RWPE1 (cell line): Measurements from ENCODE around the gene STPG1.

Experiments
- CTCF ChIA-PET: fragments of 350-600 bp; sonication (Branson Sonifier 250); formaldehyde crosslinking; extraction: SDS; loops from one replicate; lab custom pipeline; 2021; lab: Yijun Ruan, JAX
- POLR2A ChIA-PET: fragments of 400-600 bp; formaldehyde crosslinking; extraction: SDS; loops from one replicate; lab custom pipeline; 2020; ENCODE audit warnings: antibody characterized with exemption; ENCODE audit not compliant: low non-redundant PET; lab: Yijun Ruan, JAX
- DNase-seq: peaks from one replicate; pipeline ENCODE4 v3.0.0; 2012; ENCODE audit warnings: low spot score
- H3K27ac ChIP-seq: fragments of 450-650 bp; 2 replicates; pipeline ENCODE4 v1.5.1; 2017
- CTCF ChIP-seq: fragments of 450-650 bp; conservative IDR thresholded peaks from 2 replicates; pipeline ENCODE4 v1.5.1; 2017; ENCODE audit warnings: low read depth, mild to moderate bottlenecking

The STPG1 gene

GRCh38 chr1:24392604-24392946, 21.0 kb downstream of the STPG1 start:
- CTCF ChIA-PET, result interaction anchor here (0.6 to 4.7 kb wide), 14 partner anchors 17 to 328 kb away, joined by 3 to 150 read pairs (median 4); partner anchors contain the start of gene MYOM3
- POLR2A ChIA-PET, result interaction anchor here (0.7 kb wide), 1 partner anchor 1136 kb away, joined by 3 read pairs; no protein-coding TSS in a partner anchor
- H3K27ac ChIP-seq, result peak overlapping the region; percentile 89
- no peak for DNase-seq
- TF ChIP-seq CTCF, result peak; percentile 40

- CTCF ChIA-PET, result interaction anchor here (0.5 to 4.7 kb wide), 41 partner anchors 10 to 1338 kb away, joined by 3 to 150 read pairs (median 5); partner anchors contain the start of genes MYOM3 and STPG1
- POLR2A ChIA-PET, result interaction anchor here (0.7 to 1.2 kb wide), 2 partner anchors 193 to 1137 kb away, joined by 3 read pairs; no protein-coding TSS in a partner anchor
- no peak for DNase-seq
- H3K27ac ChIP-seq, result peak overlapping the region; percentile 89
- peak; percentile 80 for TF ChIP-seq CTCF
These were observed 21.5 kb downstream of the STPG1 start for GRCh38 chr1:24391882-24392603.

- TF ChIP-seq CTCF, result peak; percentile 98
- peak; percentile 78 for DNase-seq
- H3K27ac ChIP-seq, result peak overlapping the region; percentile 89
- CTCF ChIA-PET, result interaction anchor here (0.5 to 4.7 kb wide), 57 partner anchors 9 to 1337 kb away, joined by 3 to 150 read pairs (median 4); partner anchors contain the start of genes GRHL3, MYOM3 and STPG1
- POLR2A ChIA-PET, result interaction anchor here (0.7 to 1.2 kb wide), 2 partner anchors 17 to 192 kb away, joined by 3 read pairs; no protein-coding TSS in a partner anchor
These were observed 22.4 kb downstream of the STPG1 start for GRCh38 chr1:24390924-24391782.

DNA sequence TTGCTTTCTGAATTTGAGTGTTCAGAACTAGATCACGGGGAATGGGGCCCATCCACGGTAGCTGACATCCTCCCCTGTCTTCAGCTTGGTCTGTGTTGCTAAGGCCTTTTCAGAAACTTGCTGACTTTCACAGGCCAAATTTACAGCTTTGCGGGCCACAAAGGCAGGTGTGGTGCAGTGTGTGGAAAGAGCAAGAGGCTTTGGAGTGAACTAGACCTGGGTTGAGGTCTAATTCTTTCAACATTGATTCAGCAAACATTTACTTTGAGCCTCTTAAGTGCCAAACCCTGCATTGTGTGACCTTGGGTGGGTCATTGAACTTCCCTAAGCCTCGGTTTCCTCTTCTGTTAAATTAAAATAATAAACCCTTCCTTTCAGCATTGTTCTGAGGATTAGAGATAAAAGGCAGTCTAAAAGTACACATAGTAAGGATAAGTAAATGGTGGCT, 24.3 kb downstream of the STPG1 start:
- no peak for DNase-seq
- no peak for TF ChIP-seq CTCF
- CTCF ChIA-PET, result interaction anchor here (1.0 kb wide), 1 partner anchor 187 kb away, joined by 3 read pairs; no protein-coding TSS in a partner anchor
- POLR2A ChIA-PET, result no interaction called here
- H3K27ac ChIP-seq, result no peak overlapping the region

DNA sequence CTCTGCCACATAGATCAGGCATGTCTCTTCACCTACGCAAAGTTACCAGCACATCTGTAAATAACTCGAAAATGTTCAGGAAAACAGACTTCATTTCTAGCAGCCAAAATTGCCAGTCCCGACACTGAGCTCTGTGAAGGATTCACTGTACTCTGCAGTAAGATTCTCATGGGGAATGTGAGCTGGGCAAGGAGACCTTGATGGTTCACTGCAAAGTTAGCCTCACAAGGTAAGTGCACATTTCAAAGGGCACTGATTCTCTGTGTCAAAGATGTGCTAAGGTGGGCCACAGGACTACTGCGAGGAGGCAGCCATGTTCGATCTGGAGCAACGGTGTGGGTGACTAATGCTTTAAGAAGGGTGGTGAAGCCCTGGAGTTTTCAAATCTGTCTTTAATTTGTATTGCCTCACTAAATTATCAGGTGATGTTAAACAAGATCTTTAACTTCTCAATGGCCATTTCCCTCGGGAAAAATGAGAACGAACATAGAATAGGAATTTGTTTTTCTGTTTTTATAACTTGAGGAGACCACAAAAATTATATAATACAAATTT, 25.2 kb downstream of the STPG1 start:
- peak overlapping the region; percentile 24 for H3K27ac ChIP-seq
- DNase-seq, result no peak
- ChIA-PET CTCF (interaction anchor here (1.0 to 1.5 kb wide), 2 partner anchors 186 to 238 kb away, joined by 3 read pairs; no protein-coding TSS in a partner anchor), POLR2A (no interaction called here)
- no peak for TF ChIP-seq CTCF
